Activated naive CD4-positive, alpha-beta T cell treated with anti-CD3 and anti-CD28 coated beads for 36 hours (primary cell): Measurements from ENCODE around the gene SLC38A2. TPM values are rescaled to one million over a fixed set of nuclear protein-coding genes. Genes with fewer than 3 reads are reported as not detected.
A peak's percentile ranks its signal among the peaks of the same experiment; 100 is the strongest.

ENCODE experiments used
- CTCF ChIA-PET: fragments of 350-600 bp; sonication (Branson Sonifier 250); formaldehyde crosslinking; loops from one replicate; lab custom pipeline; 2021; ENCODE audit warnings: antibody characterized with exemption; lab: Charles Lee
- DNase-seq: peaks from one replicate; pipeline ENCODE4 v3.0.0-alpha.2; 2020
- H3K27ac Mint-ChIP-seq: one replicate; pipeline ENCODE4 v1.8.0; 2021; ENCODE audit warnings: mild to moderate bottlenecking, mixed read lengths
- H3K27me3 Mint-ChIP-seq: one replicate; pipeline ENCODE4 v1.8.0; 2021; ENCODE audit warnings: low read depth, mixed read lengths
- H3K36me3 Mint-ChIP-seq: one replicate; pipeline ENCODE4 v1.8.0; 2021; ENCODE audit warnings: low read depth, mixed read lengths
- H3K4me1 Mint-ChIP-seq: one replicate; pipeline ENCODE4 v1.8.0; 2021; ENCODE audit warnings: low read depth, mixed read lengths
- H3K4me3 Mint-ChIP-seq: one replicate; pipeline ENCODE4 v1.8.0; 2021; ENCODE audit warnings: mild to moderate bottlenecking, moderate library complexity, mixed read lengths
- H3K9me3 Mint-ChIP-seq: one replicate; pipeline ENCODE4 v1.8.0; 2021; ENCODE audit warnings: mixed read lengths
- intact Hi-C: fragments of 100-400 bp; cut with micrococcal nuclease; formaldehyde crosslinking; loops from one replicate; pipeline ENCODE4 v1.15.1; 2023
- total RNA-seq, 2 experiments: library from RNA; stranded (reverse); gene quantifications; one replicate each; pipeline ENCODE4 v1.2.3, GENCODE V29; 2021

The SLC38A2 gene
- 100 to 1,000 TPM; 196 to 206 TPM for total RNA-seq

DNA sequence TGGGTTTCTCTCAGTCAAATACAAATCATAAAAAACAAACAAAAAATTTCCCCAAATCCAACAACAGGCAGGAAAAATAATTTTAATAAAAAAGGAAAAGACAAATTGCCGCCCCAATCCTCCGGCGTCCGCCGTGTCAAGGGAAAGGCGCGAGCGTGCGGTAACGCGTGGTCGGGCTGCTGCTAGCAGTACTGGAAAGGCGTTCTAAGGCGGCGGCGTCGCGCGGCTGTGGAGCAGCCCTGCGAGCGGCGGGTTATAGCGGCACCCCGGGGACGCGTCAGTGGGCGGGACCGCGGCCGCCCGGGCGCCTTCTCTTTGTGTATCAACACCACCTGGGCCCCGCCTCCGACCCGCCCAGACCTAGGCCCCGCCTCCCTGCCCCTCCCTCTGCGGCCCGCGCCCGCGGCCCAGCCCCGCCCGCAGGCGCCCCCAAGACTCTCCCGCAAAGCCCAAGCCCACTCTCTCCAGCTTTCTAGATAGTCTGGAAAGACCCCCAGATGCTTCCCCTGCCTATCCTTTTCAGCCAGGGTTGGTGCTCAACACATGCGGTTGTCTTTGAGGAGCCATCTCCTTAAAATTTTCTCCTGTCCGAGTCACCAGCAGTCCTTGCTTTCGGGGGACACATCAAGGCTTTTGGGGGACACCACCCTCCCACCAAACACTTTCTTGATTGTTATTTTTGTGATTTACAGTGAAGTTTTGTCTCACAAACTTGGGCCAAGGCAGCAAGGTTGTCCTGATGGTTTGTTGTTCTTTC lies at the start of gene SLC38A2:
SLC38A2 (minus strand) TSS at position 230 of the 757 bp plus-strand sequence. CDS start 1,480 bp downstream, outside the sequence.
- no peaks in the 10 kb centered on the region for H3K27me3 Mint-ChIP-seq
- intact Hi-C loops = loop anchor here (1.0 to 10.0 kb wide), 14 partner anchors 11 to 1735 kb away; partner anchors contain the start of genes HDAC7, RPAP3, SCAF11 and SENP1
- peak; percentile 97 for DNase-seq
- CTCF ChIA-PET = interaction anchor here (0.6 kb wide), 1 partner anchor 10 kb away, joined by 3 read pairs; no protein-coding TSS in a partner anchor
- no peaks in the 10 kb centered on the region for H3K9me3 Mint-ChIP-seq
- H3K36me3 Mint-ChIP-seq = peaks cover 43% of the 10 kb centered on the region
- peak within 1 kb of the TSS; percentile 98 for H3K27ac Mint-ChIP-seq
- H3K4me3 Mint-ChIP-seq = peak within 1 kb of the TSS; percentile 96
- H3K4me1 Mint-ChIP-seq = peaks cover 51% of the 10 kb centered on the region

DNA sequence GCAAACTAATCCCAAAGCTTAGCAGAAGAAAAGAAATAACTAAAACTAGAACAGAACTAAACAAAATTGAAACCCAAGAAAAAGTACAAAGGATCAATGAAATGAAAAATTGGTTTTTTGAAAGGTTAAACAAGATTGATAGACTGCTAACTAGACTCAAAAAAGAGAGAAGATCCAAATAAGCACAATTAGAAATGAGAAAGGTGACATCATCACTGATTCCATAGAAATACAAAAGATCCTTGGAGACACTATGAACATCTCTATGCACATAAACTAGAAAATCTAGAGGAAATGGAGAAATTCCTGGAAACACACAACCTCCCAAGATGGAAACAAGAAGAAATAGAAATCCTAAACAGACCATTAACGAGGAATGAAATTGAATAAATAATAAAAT lies 47.1 kb upstream of the SLC38A2 start:
- Mint-ChIP-seq H3K4me3 (no peak overlapping the region), H3K27me3 (no peaks in the 10 kb centered on the region), H3K36me3 (peaks cover 2% of the 10 kb centered on the region), H3K9me3 (peaks cover 16% of the 10 kb centered on the region), H3K4me1 (no peaks in the 10 kb centered on the region), H3K27ac (no peak overlapping the region)
- intact Hi-C loops = no loop called here
- CTCF ChIA-PET = interaction anchor here (1.1 kb wide), 1 partner anchor 63 kb away, joined by 3 read pairs; no protein-coding TSS in a partner anchor
- DNase-seq = no peak

DNA sequence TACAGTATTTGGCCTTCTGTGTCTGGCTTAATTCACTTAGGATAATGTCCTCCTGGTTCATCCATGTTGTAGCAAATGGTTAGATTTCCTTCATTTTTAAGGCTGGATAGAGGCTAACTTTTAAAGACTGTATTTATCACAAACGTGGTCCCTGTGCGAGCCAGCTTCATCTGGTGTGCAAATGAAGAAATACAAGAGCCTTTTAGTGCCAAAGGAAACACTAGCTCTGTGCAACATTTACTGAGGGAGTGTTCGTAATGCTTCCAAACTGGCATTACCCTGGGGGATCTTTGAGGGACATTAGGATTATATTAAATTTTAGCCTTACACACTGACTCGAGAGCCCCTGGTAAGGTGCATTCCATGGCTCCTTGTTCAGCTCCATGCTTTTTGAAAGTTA lies 43.0 kb upstream of the SLC38A2 start:
- peaks cover 7% of the 10 kb centered on the region for H3K9me3 Mint-ChIP-seq
- no peaks in the 10 kb centered on the region for H3K4me1 Mint-ChIP-seq
- no peak overlapping the region for H3K4me3 Mint-ChIP-seq
- intact Hi-C loops = no loop called here
- H3K27me3 Mint-ChIP-seq = no peaks in the 10 kb centered on the region
- H3K27ac Mint-ChIP-seq = no peak overlapping the region
- CTCF ChIA-PET = no interaction called here
- DNase-seq = no peak
- no peaks in the 10 kb centered on the region for H3K36me3 Mint-ChIP-seq

DNA sequence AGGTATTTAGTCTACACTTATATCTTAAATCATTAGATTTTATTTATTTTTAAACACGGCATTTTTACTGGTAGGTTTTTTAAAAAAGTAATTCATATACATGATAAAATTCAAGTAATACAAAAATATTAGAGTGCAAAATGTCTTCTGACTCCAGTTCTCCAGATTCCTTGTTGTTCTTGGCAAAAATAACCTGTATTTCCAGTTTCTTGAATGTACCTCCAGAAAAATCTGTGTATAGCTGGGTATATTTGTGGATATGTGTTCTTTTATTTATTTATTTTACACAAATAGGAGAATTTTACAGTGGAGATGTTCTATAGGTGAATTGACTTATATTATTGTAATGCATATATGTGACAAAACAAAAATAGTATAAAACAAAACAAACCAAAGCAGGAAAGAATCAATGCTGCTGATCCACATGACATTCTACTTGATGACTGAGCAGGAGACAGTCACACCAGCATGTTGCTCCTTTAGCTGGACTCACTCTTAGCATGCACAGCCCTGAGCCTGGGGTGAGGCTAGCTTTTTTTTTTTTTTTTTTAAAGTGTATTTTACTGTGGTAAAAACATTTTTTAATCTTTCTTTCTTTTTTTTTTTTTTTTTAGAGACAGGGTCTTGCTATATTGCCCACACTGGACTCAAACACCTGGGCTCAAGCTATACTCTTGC lies 42.2 kb upstream of the SLC38A2 start:
- Mint-ChIP-seq H3K4me1 (no peaks in the 10 kb centered on the region), H3K4me3 (no peak overlapping the region), H3K27ac (no peak overlapping the region), H3K9me3 (peaks cover 3% of the 10 kb centered on the region), H3K36me3 (no peaks in the 10 kb centered on the region), H3K27me3 (no peaks in the 10 kb centered on the region)
- DNase-seq = no peak
- intact Hi-C loops = no loop called here
- CTCF ChIA-PET = interaction anchor here (0.6 kb wide), 2 partner anchors 480 to 607 kb away, joined by 4 to 6 read pairs; no protein-coding TSS in a partner anchor

DNA sequence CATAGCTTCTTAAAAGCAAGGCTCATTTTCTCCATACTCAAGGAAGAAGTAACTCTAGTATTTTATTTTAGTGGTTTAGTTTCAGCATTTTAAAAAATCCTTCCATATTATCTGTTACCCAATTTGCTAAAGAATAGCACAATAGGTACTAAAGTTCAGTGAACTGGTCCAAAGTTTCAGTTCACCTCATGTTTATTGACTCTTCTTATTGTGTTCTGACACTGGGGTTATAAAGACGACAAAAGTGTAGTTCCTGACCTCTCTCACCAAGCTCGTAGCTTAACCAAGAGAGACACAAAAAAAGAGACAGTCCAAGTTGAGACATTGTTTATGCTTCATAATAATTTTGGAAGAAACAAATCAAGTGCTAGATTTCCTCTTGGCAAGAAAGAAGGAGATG lies 40.8 kb upstream of the SLC38A2 start:
- H3K9me3 Mint-ChIP-seq = no peaks in the 10 kb centered on the region
- CTCF ChIA-PET = no interaction called here
- no peaks in the 10 kb centered on the region for H3K36me3 Mint-ChIP-seq
- no peak for DNase-seq
- intact Hi-C loops = no loop called here
- no peaks in the 10 kb centered on the region for H3K27me3 Mint-ChIP-seq
- H3K27ac Mint-ChIP-seq = no peak overlapping the region
- no peak overlapping the region for H3K4me3 Mint-ChIP-seq
- no peaks in the 10 kb centered on the region for H3K4me1 Mint-ChIP-seq

DNA sequence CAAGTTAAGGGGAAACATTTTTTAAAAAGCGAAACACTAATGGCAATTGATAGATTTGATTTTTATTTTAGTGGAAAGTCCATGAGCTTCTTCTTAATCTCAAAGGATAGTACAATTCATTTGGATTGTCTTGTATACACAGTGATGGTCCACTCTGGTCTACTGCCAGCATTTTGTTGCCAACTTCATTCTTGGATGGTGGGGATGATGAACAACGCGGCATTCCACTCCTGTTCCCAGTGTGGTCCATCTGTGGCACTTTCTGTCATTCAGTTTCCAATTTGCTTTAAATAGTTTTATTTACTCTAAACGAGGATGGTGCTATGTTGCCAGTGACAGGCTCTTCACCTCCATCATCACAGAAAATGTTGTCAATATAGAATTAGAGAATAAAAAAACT lies 40.3 kb upstream of the SLC38A2 start:
- CTCF ChIA-PET = no interaction called here
- Mint-ChIP-seq H3K27me3 (no peaks in the 10 kb centered on the region), H3K4me1 (peaks cover under 1% of the 10 kb centered on the region), H3K27ac (no peak overlapping the region), H3K4me3 (no peak overlapping the region), H3K9me3 (no peaks in the 10 kb centered on the region), H3K36me3 (no peaks in the 10 kb centered on the region)
- DNase-seq = no peak
- intact Hi-C loops = no loop called here

DNA sequence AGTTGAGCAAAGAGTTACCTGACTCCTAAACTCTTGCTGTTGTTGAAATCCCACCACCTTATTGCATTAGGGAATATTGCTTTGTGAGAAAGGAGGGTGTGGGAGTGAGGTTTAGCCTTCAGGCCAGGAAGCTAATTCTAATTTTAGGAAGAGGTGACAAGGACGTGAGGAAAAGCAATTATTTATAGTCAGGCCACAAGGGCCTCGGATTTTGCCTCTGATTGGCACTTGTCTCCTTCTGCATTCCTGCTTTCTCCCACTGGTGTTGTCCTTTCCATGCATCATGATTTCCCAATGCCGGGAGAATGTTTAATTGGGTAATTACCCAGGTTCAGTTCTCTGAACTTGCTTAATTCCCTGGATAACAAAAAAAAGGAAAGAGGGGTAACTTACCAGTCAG lies 37.9 kb upstream of the SLC38A2 start:
- Mint-ChIP-seq H3K36me3 (no peaks in the 10 kb centered on the region), H3K4me1 (peaks cover 19% of the 10 kb centered on the region), H3K9me3 (no peaks in the 10 kb centered on the region), H3K27me3 (no peaks in the 10 kb centered on the region), H3K4me3 (no peak overlapping the region), H3K27ac (no peak overlapping the region)
- intact Hi-C loops = no loop called here
- no peak for DNase-seq
- CTCF ChIA-PET = interaction anchor here (0.6 kb wide), 1 partner anchor 533 kb away, joined by 3 read pairs; no protein-coding TSS in a partner anchor

DNA sequence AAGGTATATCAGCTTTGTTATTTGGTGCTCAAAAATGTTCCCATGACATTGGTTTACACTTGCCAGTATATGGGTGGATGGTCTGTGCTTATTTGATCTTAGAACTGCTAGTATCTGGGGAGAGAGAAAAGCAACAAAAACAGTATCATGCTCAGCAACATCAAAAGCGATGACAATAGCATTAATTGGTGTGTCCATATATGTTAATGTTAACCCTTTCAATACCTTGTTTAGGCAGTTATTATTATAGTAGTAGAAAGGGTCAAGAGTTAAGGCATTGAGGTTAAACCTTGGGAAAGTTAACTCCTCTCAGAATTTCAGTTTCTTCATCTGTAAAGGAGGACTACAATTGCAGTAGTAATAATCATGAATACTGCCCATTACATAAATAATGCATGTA lies 37.4 kb upstream of the SLC38A2 start:
- Mint-ChIP-seq H3K27me3 (no peaks in the 10 kb centered on the region), H3K9me3 (no peaks in the 10 kb centered on the region), H3K4me1 (peaks cover 19% of the 10 kb centered on the region), H3K27ac (no peak overlapping the region), H3K36me3 (no peaks in the 10 kb centered on the region), H3K4me3 (no peak overlapping the region)
- intact Hi-C loops = no loop called here
- no peak for DNase-seq
- CTCF ChIA-PET = no interaction called here

DNA sequence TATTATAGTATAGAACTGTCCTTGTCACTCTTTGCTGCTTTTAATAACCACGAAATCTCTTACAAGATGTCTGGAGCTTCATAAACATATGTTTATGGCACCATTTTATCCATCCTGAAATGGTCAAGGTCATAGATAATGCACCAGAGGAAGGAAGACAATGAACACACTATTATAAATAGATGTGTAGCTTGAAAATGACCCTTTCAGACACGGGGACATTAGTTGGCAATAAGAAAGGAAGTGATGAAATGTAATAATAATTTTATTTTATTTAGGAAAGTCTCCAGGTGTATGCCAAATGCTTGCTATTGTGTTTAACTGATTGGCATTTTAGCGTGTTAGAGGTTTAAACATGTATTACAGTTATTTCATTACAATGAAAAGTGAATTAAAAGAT lies 36.8 kb upstream of the SLC38A2 start:
- H3K4me3 Mint-ChIP-seq = no peak overlapping the region
- H3K4me1 Mint-ChIP-seq = peaks cover 24% of the 10 kb centered on the region
- intact Hi-C loops = no loop called here
- no peaks in the 10 kb centered on the region for H3K36me3 Mint-ChIP-seq
- H3K9me3 Mint-ChIP-seq = no peaks in the 10 kb centered on the region
- no peaks in the 10 kb centered on the region for H3K27me3 Mint-ChIP-seq
- DNase-seq = no peak
- CTCF ChIA-PET = no interaction called here
- H3K27ac Mint-ChIP-seq = no peak overlapping the region

DNA sequence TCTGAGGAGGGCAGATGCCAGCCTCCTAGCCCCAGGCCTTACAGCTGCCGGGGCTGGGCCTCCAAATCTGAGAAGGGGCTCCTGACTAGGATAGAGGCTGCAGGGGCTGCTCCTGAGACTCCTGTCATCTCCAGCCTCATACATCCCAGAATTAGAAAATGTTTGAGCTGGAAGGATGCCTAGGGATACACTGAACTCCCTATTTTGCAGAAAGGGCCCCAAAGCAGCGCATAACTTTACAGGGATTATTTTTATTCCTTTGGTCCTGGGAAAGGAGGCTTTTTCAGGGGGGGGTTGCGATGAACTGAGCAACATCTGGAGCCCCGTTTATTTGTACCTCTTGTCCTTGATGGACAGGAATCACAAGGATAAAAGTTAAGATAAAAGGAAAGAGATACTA lies 35.9 kb upstream of the SLC38A2 start:
- H3K4me3 Mint-ChIP-seq = no peak overlapping the region
- no peak overlapping the region for H3K27ac Mint-ChIP-seq
- intact Hi-C loops = no loop called here
- DNase-seq = no peak
- H3K27me3 Mint-ChIP-seq = no peaks in the 10 kb centered on the region
- CTCF ChIA-PET = interaction anchor here (0.5 kb wide), 1 partner anchor 50 kb away, joined by 3 read pairs; no protein-coding TSS in a partner anchor
- no peaks in the 10 kb centered on the region for H3K9me3 Mint-ChIP-seq
- no peaks in the 10 kb centered on the region for H3K36me3 Mint-ChIP-seq
- peaks cover 33% of the 10 kb centered on the region for H3K4me1 Mint-ChIP-seq

DNA sequence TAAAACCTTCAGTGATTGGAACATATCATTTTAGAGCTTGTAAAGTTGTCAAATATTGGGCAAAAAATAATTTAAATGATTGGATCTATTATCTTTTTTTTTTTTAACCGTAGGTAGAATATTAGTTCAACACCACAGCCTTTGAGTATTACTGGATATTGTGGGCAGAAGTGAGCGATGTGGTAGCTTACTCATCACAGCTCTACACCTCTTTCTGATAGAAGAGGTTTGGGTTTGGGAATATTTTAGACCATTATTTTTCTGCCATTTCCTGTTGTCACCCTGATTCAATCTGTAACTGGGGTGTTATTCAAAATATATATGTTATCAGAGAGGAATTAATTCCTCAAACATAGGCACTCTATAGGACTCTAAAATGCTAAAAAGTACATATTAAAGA lies 34.8 kb upstream of the SLC38A2 start:
- intact Hi-C loops = loop anchor here (2.0 kb wide), 1 partner anchor 51 kb away; no protein-coding TSS in a partner anchor
- Mint-ChIP-seq H3K36me3 (no peaks in the 10 kb centered on the region), H3K27me3 (no peaks in the 10 kb centered on the region), H3K9me3 (no peaks in the 10 kb centered on the region), H3K27ac (no peak overlapping the region), H3K4me1 (peaks cover 43% of the 10 kb centered on the region), H3K4me3 (no peak overlapping the region)
- DNase-seq = peak; percentile 37
- CTCF ChIA-PET = no interaction called here

DNA sequence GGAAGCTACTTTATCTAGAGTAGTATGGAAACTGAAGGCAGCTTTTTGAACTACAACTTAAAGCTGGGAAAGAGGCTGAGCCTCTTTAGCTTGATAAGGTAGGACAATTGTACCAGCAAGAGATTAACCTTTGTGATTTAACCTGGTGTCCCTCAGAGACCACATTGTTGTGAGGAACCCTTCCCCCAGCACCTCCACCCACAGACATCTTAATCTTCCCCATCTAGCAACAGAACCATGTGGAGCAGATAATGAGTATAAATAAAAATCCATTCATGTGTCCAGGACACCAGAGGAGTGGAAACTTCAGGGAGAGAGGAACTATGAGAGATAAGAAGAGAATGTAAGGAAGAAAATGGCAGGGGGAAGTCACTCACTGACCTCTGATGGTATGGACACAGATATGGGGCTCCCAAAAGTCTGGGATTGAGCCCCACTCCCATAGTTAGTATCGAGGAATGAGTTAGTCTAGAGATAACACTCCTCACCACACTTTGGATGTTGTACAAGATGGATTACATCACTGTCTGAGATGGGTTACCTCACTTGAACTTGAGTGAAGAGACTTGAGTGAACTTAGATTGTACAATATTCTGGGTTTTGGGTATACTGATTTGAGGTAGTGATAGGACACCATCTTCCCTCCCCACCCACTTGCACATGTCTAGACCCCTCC lies 33.9 kb upstream of the SLC38A2 start:
- Mint-ChIP-seq H3K4me3 (no peak overlapping the region), H3K27me3 (no peaks in the 10 kb centered on the region), H3K9me3 (no peaks in the 10 kb centered on the region), H3K4me1 (peaks cover 45% of the 10 kb centered on the region), H3K27ac (no peak overlapping the region), H3K36me3 (no peaks in the 10 kb centered on the region)
- CTCF ChIA-PET = no interaction called here
- intact Hi-C loops = loop anchor here (2.0 kb wide), 1 partner anchor 52 kb away; no protein-coding TSS in a partner anchor
- DNase-seq = no peak
